IMR-90 (cell line): ENCODE measurements around the gene TRHDE. TPM values are rescaled to one million over a fixed set of nuclear protein-coding genes. Genes with fewer than 3 reads are reported as not detected.

ENCODE experiments used
- ATAC-seq: fragments of 200-7000 bp; cut with Tn5 transposase; 2 replicates; pipeline ENCODE4 v1.9.1; 2020; ENCODE audit warnings: low read depth, mild to moderate bottlenecking, moderate library complexity
- BruUV-seq: library from RNA; stranded (reverse); fragments of 400-500 nt; replicated peaks from 2 replicates; lab custom pipeline; 2021; lab: Mats Ljungman, UMichigan
- CTCF ChIA-PET: fragments of 300-600 bp; formaldehyde crosslinking; extraction: SDS; loops from one replicate; lab custom pipeline; 2021; ENCODE audit warnings: antibody characterized with exemption; lab: Yijun Ruan, JAX
- POLR2A ChIA-PET: fragments of 300-600 bp; sonication (Branson Sonifier 250); formaldehyde crosslinking; loops from one replicate; lab custom pipeline; 2022; ENCODE audit warnings: antibody characterized with exemption; ENCODE audit not compliant: unreplicated experiment; lab: Charles Lee
- DNase-seq: peaks from one replicate; pipeline ENCODE4 v3.0.0; 2013
- H2AFZ ChIP-seq: replicated peaks from 2 replicates; pipeline ENCODE3; 2013; ENCODE audit warnings: low read length, mild to moderate bottlenecking; ENCODE audit not compliant: poor library complexity
- H2AK5ac ChIP-seq: 2 replicates; pipeline ENCODE4 v1.6.1; 2013; ENCODE audit warnings: low read depth, low read length, inconsistent platforms
- H2AK9ac ChIP-seq: replicated peaks from 2 replicates; pipeline ENCODE3; 2013; ENCODE audit warnings: mild to moderate bottlenecking, low read depth, low read length, moderate library complexity; ENCODE audit not compliant: poor library complexity
- H2BK120ac ChIP-seq: 2 replicates; pipeline ENCODE4 v1.6.1; 2013; ENCODE audit warnings: low read depth, low read length, inconsistent platforms
- H2BK15ac ChIP-seq: 3 replicates; pipeline ENCODE4 v1.6.1; 2013; ENCODE audit warnings: low read depth, low read length, inconsistent platforms
- H2BK20ac ChIP-seq: 2 replicates; pipeline ENCODE4 v1.6.1; 2013; ENCODE audit warnings: low read depth, mild to moderate bottlenecking, inconsistent platforms, low read length, moderate library complexity
- H2BK5ac ChIP-seq: 2 replicates; pipeline ENCODE4 v1.6.1; 2013; ENCODE audit warnings: mild to moderate bottlenecking, low read depth, low read length, inconsistent platforms; ENCODE audit not compliant: poor library complexity, severe bottlenecking
- H3K14ac ChIP-seq: replicated peaks from 2 replicates; pipeline ENCODE4 v1.6.1; 2013; ENCODE audit warnings: low read depth, low read length, inconsistent platforms
- H3K18ac ChIP-seq: 2 replicates; pipeline ENCODE4 v1.6.1; 2013; ENCODE audit warnings: low read depth, low read length, control low read depth
- H3K23ac ChIP-seq: 2 replicates; pipeline ENCODE4 v1.6.1; 2013; ENCODE audit warnings: low read depth, low read length, inconsistent platforms
- H3K27ac ChIP-seq: 2 replicates; pipeline ENCODE4 v1.5.1; 2013; ENCODE audit warnings: mild to moderate bottlenecking, control low read depth, low read length; ENCODE audit not compliant: insufficient read depth
- H3K27me3 ChIP-seq: 2 replicates; pipeline ENCODE4 v1.6.1; 2013; ENCODE audit warnings: low read length; ENCODE audit not compliant: control insufficient read depth, insufficient read depth
- H3K36me3 ChIP-seq: 2 replicates; pipeline ENCODE4 v1.6.1; 2013; ENCODE audit warnings: low read length, mixed read lengths; ENCODE audit not compliant: control insufficient read depth, insufficient read depth
- H3K4ac ChIP-seq: 2 replicates; pipeline ENCODE4 v1.6.1; 2013; ENCODE audit warnings: low read depth, low read length, inconsistent platforms
- H3K4me1 ChIP-seq: 2 replicates; pipeline ENCODE4 v1.6.1; 2013; ENCODE audit warnings: low read length, mixed read lengths; ENCODE audit not compliant: control insufficient read depth, insufficient read depth
- H3K4me2 ChIP-seq: 2 replicates; pipeline ENCODE4 v1.6.1; 2013; ENCODE audit warnings: low read depth, mild to moderate bottlenecking, control low read depth, low read length, moderate library complexity
- H3K4me3 ChIP-seq: 2 replicates; pipeline ENCODE4 v1.5.1; 2013; ENCODE audit warnings: low read depth, mild to moderate bottlenecking, control low read depth, low read length, moderate library complexity; ENCODE audit not compliant: insufficient read depth
- H3K56ac ChIP-seq: 2 replicates; pipeline ENCODE4 v1.6.1; 2013; ENCODE audit warnings: low read length, inconsistent platforms; ENCODE audit not compliant: insufficient read depth; ENCODE audit errors: extremely low read depth
- H3K79me1 ChIP-seq, 2 experiments: 2 replicates each; pipeline ENCODE4 v1.6.1; 2013; ENCODE audit warnings: low read length in 2 of 2, inconsistent platforms in 1 of 2, low read depth in 1 of 2
- H3K9ac ChIP-seq: 2 replicates; pipeline ENCODE4 v1.6.1; 2013; ENCODE audit warnings: low read depth, low read length, control low read depth
- H3K9me1 ChIP-seq: 2 replicates; pipeline ENCODE4 v1.6.1; 2013; ENCODE audit warnings: low read length, inconsistent platforms; ENCODE audit not compliant: insufficient read depth
- H3K9me3 ChIP-seq: 2 replicates; pipeline ENCODE4 v1.6.1; 2013; ENCODE audit warnings: low read length; ENCODE audit not compliant: control insufficient read depth, insufficient read depth
- H4K20me1 ChIP-seq: 2 replicates; pipeline ENCODE4 v1.6.1; 2013; ENCODE audit warnings: low read length, inconsistent platforms; ENCODE audit not compliant: insufficient read depth
- H4K5ac ChIP-seq: 2 replicates; pipeline ENCODE4 v1.6.1; 2013; ENCODE audit warnings: mild to moderate bottlenecking, low read depth, low read length, control low read depth
- H4K8ac ChIP-seq, 2 experiments: 2 replicates each; pipeline ENCODE4 v1.6.1; 2013; ENCODE audit warnings: low read depth in 2 of 2, low read length in 2 of 2, control low read depth in 1 of 2, inconsistent platforms in 1 of 2
- H4K91ac ChIP-seq: 2 replicates; pipeline ENCODE4 v1.6.1; 2013; ENCODE audit warnings: low read depth, low read length, inconsistent platforms; ENCODE audit not compliant: insufficient read depth
- BHLHE40 ChIP-seq: fragments of 150-350 bp; IDR thresholded peaks from 2 replicates; pipeline ENCODE4 v1.6.1; 2016; ENCODE audit warnings: mild to moderate bottlenecking, low read depth, low read length
- CEBPB ChIP-seq: IDR thresholded peaks from 2 replicates; pipeline ENCODE4 v1.6.1; 2012; ENCODE audit warnings: low read depth, low read length, improper control_type of control experiment
- CHD1 ChIP-seq: IDR thresholded peaks from 2 replicates; pipeline ENCODE4 v1.6.1; 2012; ENCODE audit warnings: low read depth, low read length, improper control_type of control experiment
- FOS ChIP-seq: fragments of 150-350 bp; IDR thresholded peaks from 2 replicates; pipeline ENCODE4 v1.6.1; 2016; ENCODE audit warnings: low read depth, low read length
- MAFK ChIP-seq: IDR thresholded peaks from 2 replicates; pipeline ENCODE4 v1.6.1; 2012; ENCODE audit warnings: low read depth, low read length, improper control_type of control experiment
- MAZ ChIP-seq: IDR thresholded peaks from 2 replicates; pipeline ENCODE4 v1.6.1; 2012; ENCODE audit warnings: low read depth, mild to moderate bottlenecking, low read length, improper control_type of control experiment, moderate library complexity, borderline replicate concordance
- MXI1 ChIP-seq: IDR thresholded peaks from 2 replicates; pipeline ENCODE4 v1.6.1; 2012; ENCODE audit warnings: low read depth, mild to moderate bottlenecking, low read length, moderate library complexity, borderline replicate concordance
- NFE2L2 ChIP-seq: fragments of 150-350 bp; IDR thresholded peaks from 2 replicates; pipeline ENCODE4 v1.6.1; 2016; ENCODE audit warnings: low read depth, mild to moderate bottlenecking, low read length
- POLR2A ChIP-seq: IDR thresholded peaks from 2 replicates; pipeline ENCODE4 v1.6.1; 2012; ENCODE audit warnings: mild to moderate bottlenecking, low read depth, low read length
- RAD21 ChIP-seq: IDR thresholded peaks from 2 replicates; pipeline ENCODE4 v1.6.1; 2012; ENCODE audit warnings: low read length, improper control_type of control experiment
- RFX5 ChIP-seq: IDR thresholded peaks from 2 replicates; pipeline ENCODE4 v1.8.0; 2012; ENCODE audit warnings: low read depth, mild to moderate bottlenecking, low read length, moderate library complexity
- SMC3 ChIP-seq: fragments of 150-350 bp; IDR thresholded peaks from 2 replicates; pipeline ENCODE4 v1.6.1; 2016; ENCODE audit warnings: low read depth, mild to moderate bottlenecking, antibody characterized with exemption, low read length, moderate library complexity
- WGBS, 2 experiments: methylation state at CpG; one replicate each; pipeline versions ENCODE4 v1.1.5 to v1.1.7; 2013; ENCODE audit warnings: missing lambda C conversion rate in 2 of 2; ENCODE audit not compliant: insufficient read length in 1 of 2; ENCODE audit errors: extremely low coverage in 2 of 2; 5-methylcytosine and 5-hydroxymethylcytosine counted together
- dilution Hi-C: fragments of 300-500 bp; cut with HindIII; formaldehyde crosslinking; loops from one replicate; pipeline ENCODE4 v1.14.3; 2018; ENCODE audit warnings: low sequenced_read_pairs; ENCODE audit not compliant: unreplicated experiment
- in situ Hi-C: fragments of 300-500 bp; cut with MboI; formaldehyde crosslinking; loops from 3 replicates; pipeline ENCODE4 v1.14.3; 2019; ENCODE audit warnings: low sequenced_read_pairs, inconsistent platforms, mixed read lengths
- intact Hi-C: fragments of 100-400 bp; cut with micrococcal nuclease; formaldehyde crosslinking; loops from 2 replicates; pipeline ENCODE4 v1.10.0; 2022
- polyA plus RNA-seq, 3 experiments: library from polyadenylated mRNA; depleted of rRNA; stranded (reverse); fragments of >200 nt; gene quantifications; 2 replicates each; pipeline ENCODE4 v1.2.3, GENCODE V29; 2012; ENCODE audit warnings: low replicate concordance in 1 of 3
- total RNA-seq: library from RNA; depleted of rRNA; stranded (reverse); fragments of >200 nt; gene quantifications from 2 replicates; pipeline ENCODE4 v1.2.3, GENCODE V29; 2012
- TF ChIP-seq, protein P1 (sequence below): conservative IDR thresholded peaks from 2 replicates; pipeline ENCODE4 v1.5.1; 2012; ENCODE audit warnings: mild to moderate bottlenecking, low read depth, low read length, improper control_type of control experiment
- TF ChIP-seq, protein P2 (sequence below): fragments of 150-350 bp; IDR thresholded peaks from 2 replicates; pipeline ENCODE4 v1.6.1; 2016; ENCODE audit warnings: low read depth, mild to moderate bottlenecking, low read length, moderate library complexity, borderline replicate concordance
- TF ChIP-seq, protein P3 (sequence below): fragments of 150-350 bp; IDR thresholded peaks from 2 replicates; pipeline ENCODE4 v1.6.1; 2017; ENCODE audit warnings: mild to moderate bottlenecking, antibody characterized with exemption, low read length, low read depth

The TRHDE gene
- total and polyA plus RNA-seq, 2 of the 4 experiments (the other 2 are of a cell fraction) = 33.7 to 65.1 TPM

DNA sequence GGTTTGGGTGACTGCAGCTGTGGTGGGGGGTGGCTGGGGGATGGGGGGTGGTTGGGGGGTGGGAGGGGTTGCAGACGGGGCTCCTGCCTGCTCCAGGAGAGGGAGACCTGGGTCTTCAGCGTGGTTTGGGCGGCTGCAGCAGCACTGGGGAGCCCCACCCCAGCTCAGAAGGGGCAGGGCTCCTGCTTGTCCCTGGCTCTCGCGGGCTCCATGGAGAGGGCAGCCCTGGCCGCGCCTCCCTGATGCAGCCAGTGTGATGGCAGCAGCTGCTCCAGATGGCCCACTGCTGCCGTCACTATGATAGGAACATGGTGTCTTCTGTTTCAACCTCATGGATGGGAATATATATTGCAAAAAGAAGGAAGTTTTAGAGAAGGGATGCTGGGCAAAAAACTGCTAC, 22.9 kb downstream of the TRHDE start:
- peak overlapping the region; percentile 85 for H3K18ac ChIP-seq
- H4K91ac ChIP-seq = peak overlapping the region; percentile 94
- H3K9ac ChIP-seq = no peak overlapping the region
- peak overlapping the region; percentile 98 for H2AK5ac ChIP-seq
- H2AFZ ChIP-seq = no peak overlapping the region
- WGBS, 2 experiments = 100% methylated on average over 2 of the region's 8 CpGs; no CpG with 5 or more reads in 1 of the 2 experiments
- H3K4ac ChIP-seq = peak overlapping the region; percentile 98
- no peak overlapping the region for H3K4me3 ChIP-seq
- POLR2A ChIA-PET = no interaction called here
- H2BK5ac ChIP-seq = peak overlapping the region; percentile 98
- H4K20me1 ChIP-seq = no peaks in the 10 kb centered on the region
- peak overlapping the region; percentile 95 for H2BK20ac ChIP-seq
- dilution Hi-C loops (no loop called here), intact Hi-C loops (no loop called here), in situ Hi-C loops (no loop called here)
- peak overlapping the region; percentile 85 for H4K5ac ChIP-seq
- H2BK15ac ChIP-seq = peak overlapping the region; percentile 96; the same call in 2 of the 3 replicates
- peak overlapping the region; percentile 50; the same call in 1 of the 2 replicates for H3K4me2 ChIP-seq
- CTCF ChIA-PET = no interaction called here
- TF ChIP-seq CHD1 (no peak), FOS (no peak), BHLHE40 (no peak), RAD21 (no peak), MAZ (no peak), CEBPB (no peak), NFE2L2 (no peak), MXI1 (no peak), MAFK (no peak), SMC3 (no peak), POLR2A (no peak), RFX5 (no peak)
- TF ChIP-seq, protein P1, sequence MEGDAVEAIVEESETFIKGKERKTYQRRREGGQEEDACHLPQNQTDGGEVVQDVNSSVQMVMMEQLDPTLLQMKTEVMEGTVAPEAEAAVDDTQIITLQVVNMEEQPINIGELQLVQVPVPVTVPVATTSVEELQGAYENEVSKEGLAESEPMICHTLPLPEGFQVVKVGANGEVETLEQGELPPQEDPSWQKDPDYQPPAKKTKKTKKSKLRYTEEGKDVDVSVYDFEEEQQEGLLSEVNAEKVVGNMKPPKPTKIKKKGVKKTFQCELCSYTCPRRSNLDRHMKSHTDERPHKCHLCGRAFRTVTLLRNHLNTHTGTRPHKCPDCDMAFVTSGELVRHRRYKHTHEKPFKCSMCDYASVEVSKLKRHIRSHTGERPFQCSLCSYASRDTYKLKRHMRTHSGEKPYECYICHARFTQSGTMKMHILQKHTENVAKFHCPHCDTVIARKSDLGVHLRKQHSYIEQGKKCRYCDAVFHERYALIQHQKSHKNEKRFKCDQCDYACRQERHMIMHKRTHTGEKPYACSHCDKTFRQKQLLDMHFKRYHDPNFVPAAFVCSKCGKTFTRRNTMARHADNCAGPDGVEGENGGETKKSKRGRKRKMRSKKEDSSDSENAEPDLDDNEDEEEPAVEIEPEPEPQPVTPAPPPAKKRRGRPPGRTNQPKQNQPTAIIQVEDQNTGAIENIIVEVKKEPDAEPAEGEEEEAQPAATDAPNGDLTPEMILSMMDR = no peak
- TF ChIP-seq, protein P2, sequence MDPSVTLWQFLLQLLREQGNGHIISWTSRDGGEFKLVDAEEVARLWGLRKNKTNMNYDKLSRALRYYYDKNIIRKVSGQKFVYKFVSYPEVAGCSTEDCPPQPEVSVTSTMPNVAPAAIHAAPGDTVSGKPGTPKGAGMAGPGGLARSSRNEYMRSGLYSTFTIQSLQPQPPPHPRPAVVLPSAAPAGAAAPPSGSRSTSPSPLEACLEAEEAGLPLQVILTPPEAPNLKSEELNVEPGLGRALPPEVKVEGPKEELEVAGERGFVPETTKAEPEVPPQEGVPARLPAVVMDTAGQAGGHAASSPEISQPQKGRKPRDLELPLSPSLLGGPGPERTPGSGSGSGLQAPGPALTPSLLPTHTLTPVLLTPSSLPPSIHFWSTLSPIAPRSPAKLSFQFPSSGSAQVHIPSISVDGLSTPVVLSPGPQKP = no peak
- TF ChIP-seq, protein P3, sequence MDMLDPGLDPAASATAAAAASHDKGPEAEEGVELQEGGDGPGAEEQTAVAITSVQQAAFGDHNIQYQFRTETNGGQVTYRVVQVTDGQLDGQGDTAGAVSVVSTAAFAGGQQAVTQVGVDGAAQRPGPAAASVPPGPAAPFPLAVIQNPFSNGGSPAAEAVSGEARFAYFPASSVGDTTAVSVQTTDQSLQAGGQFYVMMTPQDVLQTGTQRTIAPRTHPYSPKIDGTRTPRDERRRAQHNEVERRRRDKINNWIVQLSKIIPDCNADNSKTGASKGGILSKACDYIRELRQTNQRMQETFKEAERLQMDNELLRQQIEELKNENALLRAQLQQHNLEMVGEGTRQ = no peak
- H3K27me3 ChIP-seq = no peaks in the 10 kb centered on the region
- H3K36me3 ChIP-seq = peaks cover 4% of the 10 kb centered on the region; the same call in 1 of the 2 replicates
- H2BK120ac ChIP-seq = peak overlapping the region; percentile 98
- BruUV-seq = no TSS peak
- peak overlapping the region; percentile 79 for H3K56ac ChIP-seq
- H2AK9ac ChIP-seq = peak overlapping the region; percentile 66
- peak overlapping the region; percentile 84 to 93 for H4K8ac ChIP-seq
- H3K14ac ChIP-seq = peak overlapping the region; percentile 87
- H3K9me3 ChIP-seq = no peaks in the 10 kb centered on the region
- H3K23ac ChIP-seq = peak overlapping the region; percentile 90
- peaks cover 34 to 75% of the 10 kb centered on the region in 2 experiments for H3K79me1 ChIP-seq
- peak; percentile 43 for DNase-seq
- H3K27ac ChIP-seq = peak overlapping the region; percentile 100
- H3K4me1 ChIP-seq = peaks cover 31% of the 10 kb centered on the region
- peaks cover 21% of the 10 kb centered on the region for H3K9me1 ChIP-seq
- peak; percentile 4; the same call in 1 of the 2 replicates for ATAC-seq
